ENCODE data around the gene CHD2.

GRCh38 chr15:93071469-93071936 lies 171.4 kb downstream of the CHD2 start:
- TF ChIP-seq CTCF (IDR thresholded peaks at IDR 0.05; ENCODE audit: low read depth, low read length, missing input control) (no peak), REST (IDR thresholded peaks at IDR 0.05) (no peak), SP1 (IDR thresholded peaks at IDR 0.05) (no peak), RAD21 (IDR thresholded peaks at IDR 0.05) (no peak), JUND (IDR thresholded peaks at IDR 0.05) (no peak), EGR1 (IDR thresholded peaks at IDR 0.05; ENCODE audit: low read depth in 2 of 2) (no peak), TAF1 (conservative IDR thresholded peaks at IDR 0.05) (no peak)
- TF ChIP-seq, protein P1, sequence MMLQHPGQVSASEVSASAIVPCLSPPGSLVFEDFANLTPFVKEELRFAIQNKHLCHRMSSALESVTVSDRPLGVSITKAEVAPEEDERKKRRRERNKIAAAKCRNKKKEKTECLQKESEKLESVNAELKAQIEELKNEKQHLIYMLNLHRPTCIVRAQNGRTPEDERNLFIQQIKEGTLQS (IDR thresholded peaks at IDR 0.05) = no peak
- TF ChIP-seq, protein P2, sequence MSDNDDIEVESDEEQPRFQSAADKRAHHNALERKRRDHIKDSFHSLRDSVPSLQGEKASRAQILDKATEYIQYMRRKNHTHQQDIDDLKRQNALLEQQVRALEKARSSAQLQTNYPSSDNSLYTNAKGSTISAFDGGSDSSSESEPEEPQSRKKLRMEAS (IDR thresholded peaks at IDR 0.05) = no peak
